Measurements from ENCODE around the gene ADGRE1.

ADGRE1 gene

DNA sequence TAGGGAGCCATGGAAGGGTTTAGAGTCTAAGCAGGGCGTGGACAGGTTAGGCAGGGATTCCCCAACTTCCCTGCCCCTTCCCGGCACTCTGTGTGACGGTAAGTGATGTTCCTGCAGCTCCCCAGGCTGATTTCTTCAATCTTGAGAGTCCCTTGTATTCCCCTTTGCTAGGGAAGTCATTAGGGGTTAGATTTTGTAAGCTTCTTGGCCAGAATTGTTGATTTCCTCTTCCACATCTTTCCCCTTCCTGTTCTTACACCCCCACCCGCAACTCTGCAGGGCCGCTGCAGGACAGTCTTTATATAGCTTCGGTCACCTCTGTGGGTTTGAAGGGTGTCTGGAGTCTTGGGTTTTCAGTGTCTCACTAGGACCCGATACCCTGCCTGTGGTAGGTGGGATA lies 10.6 kb upstream of the ADGRE1 start:
- TF ChIP-seq, protein P1, sequence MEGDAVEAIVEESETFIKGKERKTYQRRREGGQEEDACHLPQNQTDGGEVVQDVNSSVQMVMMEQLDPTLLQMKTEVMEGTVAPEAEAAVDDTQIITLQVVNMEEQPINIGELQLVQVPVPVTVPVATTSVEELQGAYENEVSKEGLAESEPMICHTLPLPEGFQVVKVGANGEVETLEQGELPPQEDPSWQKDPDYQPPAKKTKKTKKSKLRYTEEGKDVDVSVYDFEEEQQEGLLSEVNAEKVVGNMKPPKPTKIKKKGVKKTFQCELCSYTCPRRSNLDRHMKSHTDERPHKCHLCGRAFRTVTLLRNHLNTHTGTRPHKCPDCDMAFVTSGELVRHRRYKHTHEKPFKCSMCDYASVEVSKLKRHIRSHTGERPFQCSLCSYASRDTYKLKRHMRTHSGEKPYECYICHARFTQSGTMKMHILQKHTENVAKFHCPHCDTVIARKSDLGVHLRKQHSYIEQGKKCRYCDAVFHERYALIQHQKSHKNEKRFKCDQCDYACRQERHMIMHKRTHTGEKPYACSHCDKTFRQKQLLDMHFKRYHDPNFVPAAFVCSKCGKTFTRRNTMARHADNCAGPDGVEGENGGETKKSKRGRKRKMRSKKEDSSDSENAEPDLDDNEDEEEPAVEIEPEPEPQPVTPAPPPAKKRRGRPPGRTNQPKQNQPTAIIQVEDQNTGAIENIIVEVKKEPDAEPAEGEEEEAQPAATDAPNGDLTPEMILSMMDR (IDR thresholded peaks at IDR 0.05; ENCODE audit: insufficient read depth, low read depth, low read length, missing control alignments), result no peak
- no peak overlapping the region for H3K4me3 ChIP-seq (ENCODE audit: low read length)
- no peak for DNase-seq (ENCODE audit: low read depth)

GRCh38 chr19:6877766-6878165 lies 9.6 kb upstream of the ADGRE1 start:
- TF ChIP-seq, protein P1 (IDR thresholded peaks at IDR 0.05; ENCODE audit: insufficient read depth, low read depth, low read length, missing control alignments), result no peak
- no peak overlapping the region for H3K4me3 ChIP-seq (ENCODE audit: low read length)
- DNase-seq (ENCODE audit: low read depth), result no peak

GRCh38 chr19:6886277-6886897 lies 992 bp upstream of the ADGRE1 start:
- no peak for DNase-seq (ENCODE audit: low read depth)
- H3K4me3 ChIP-seq (ENCODE audit: low read length), result no peak overlapping the region
- TF ChIP-seq, protein P1 (IDR thresholded peaks at IDR 0.05; ENCODE audit: insufficient read depth, low read depth, low read length, missing control alignments), result no peak

DNA sequence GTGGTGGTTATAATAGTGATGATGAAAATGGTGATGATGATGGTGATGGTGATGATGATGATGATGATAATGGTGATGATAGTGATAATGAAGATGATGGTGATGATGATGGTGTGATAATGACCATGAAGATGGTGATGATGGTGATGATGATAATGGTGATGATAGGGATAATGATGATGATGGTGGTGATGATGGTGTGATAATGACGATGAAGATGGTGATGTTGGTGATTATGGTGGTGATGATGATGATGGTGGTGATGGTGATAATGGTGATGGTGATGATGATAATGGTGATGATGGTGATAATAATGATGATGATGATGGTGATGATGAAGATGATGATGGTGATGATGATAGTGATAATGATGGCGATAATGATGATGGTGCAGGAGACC lies 1.6 kb downstream of the ADGRE1 start:
- no peak overlapping the region for H3K4me3 ChIP-seq (ENCODE audit: low read length)
- TF ChIP-seq, protein P1 (IDR thresholded peaks at IDR 0.05; ENCODE audit: insufficient read depth, low read depth, low read length, missing control alignments), result no peak
- no peak for DNase-seq (ENCODE audit: low read depth)

- TF ChIP-seq, protein P1 (IDR thresholded peaks at IDR 0.05; ENCODE audit: insufficient read depth, low read depth, low read length, missing control alignments), result no peak
- DNase-seq (ENCODE audit: low read depth), result no peak
- no peak overlapping the region for H3K4me3 ChIP-seq (ENCODE audit: low read length)
These were observed 3.1 kb downstream of the ADGRE1 start for GRCh38 chr19:6890401-6890913.

DNA sequence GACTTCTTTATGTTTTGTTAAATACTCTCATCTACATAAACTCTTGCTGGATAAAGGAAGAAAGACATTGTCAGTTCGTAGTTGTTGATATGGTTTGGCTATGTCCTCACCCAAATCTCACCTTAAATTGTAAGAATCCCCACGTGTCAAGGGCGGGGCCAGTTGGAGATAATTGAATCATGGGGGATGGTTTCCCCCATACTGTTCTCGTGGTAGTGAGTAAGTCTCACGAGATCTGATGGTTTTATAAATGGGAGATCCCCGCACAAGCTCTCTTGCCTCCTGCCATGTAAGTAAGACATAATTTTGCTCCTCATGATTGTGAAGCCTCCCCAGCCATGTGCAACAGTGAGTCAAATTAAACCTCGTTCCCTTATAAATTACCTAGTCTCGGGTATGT lies 3.6 kb downstream of the ADGRE1 start:
- H3K4me3 ChIP-seq (ENCODE audit: low read length), result no peak overlapping the region
- TF ChIP-seq, protein P1 (IDR thresholded peaks at IDR 0.05; ENCODE audit: insufficient read depth, low read depth, low read length, missing control alignments), result no peak
- no peak for DNase-seq (ENCODE audit: low read depth)

Data from epithelial cell of esophagus (primary cell).